ENCODE data around the gene SLC38A11. TPM values are rescaled to one million over a fixed set of nuclear protein-coding genes. Genes with fewer than 3 reads are reported as not detected.

The SLC38A11 gene
- total and polyA plus RNA-seq, 3 donors from 2014 or later: 0.58 to 5.9 (median 1.2) TPM

GRCh38 chr2:164952057-164952702 lies 3.1 kb downstream of the SLC38A11 start:
- Histone ChIP-seq H3K4me1 (no peaks in the 10 kb centered on the region), H3K9me3 (no peaks in the 10 kb centered on the region), H3K4me3 (no peak overlapping the region), H3K27me3 (no peaks in the 10 kb centered on the region), H3K27ac (no peak overlapping the region), H3K36me3 (ENCODE audit: low read depth, missing control alignments) (no peaks in the 10 kb centered on the region)
- DNase-seq: no peak
- intact Hi-C loops (cut with DNase I; ENCODE audit: low total_unique reads): no loop called here
- WGBS, 2 donors: 88 to 92% methylated on average over 8 of the region's 8 CpGs
- TF ChIP-seq CTCF (IDR thresholded peaks at IDR 0.05) (no peak), POLR2A (IDR thresholded peaks at IDR 0.05) (no peak)

GRCh38 chr2:164948540-164948939 lies 6.8 kb downstream of the SLC38A11 start:
- H3K27me3 ChIP-seq: no peaks in the 10 kb centered on the region
- intact Hi-C loops (cut with DNase I; ENCODE audit: low total_unique reads): no loop called here
- 79 to 90% methylated on average over 1 of the region's 1 CpG for WGBS, 2 donors
- no peaks in the 10 kb centered on the region for H3K9me3 ChIP-seq
- no peak overlapping the region for H3K4me3 ChIP-seq
- TF ChIP-seq CTCF (IDR thresholded peaks at IDR 0.05) (no peak), POLR2A (IDR thresholded peaks at IDR 0.05) (no peak)
- H3K36me3 ChIP-seq (ENCODE audit: low read depth, missing control alignments): no peaks in the 10 kb centered on the region
- no peak overlapping the region for H3K27ac ChIP-seq
- DNase-seq: no peak
- no peaks in the 10 kb centered on the region for H3K4me1 ChIP-seq

- no peak for DNase-seq
- Histone ChIP-seq H3K36me3 (ENCODE audit: low read depth, missing control alignments) (no peaks in the 10 kb centered on the region), H3K27ac (no peak overlapping the region), H3K4me1 (no peaks in the 10 kb centered on the region), H3K4me3 (no peak overlapping the region), H3K9me3 (no peaks in the 10 kb centered on the region), H3K27me3 (no peaks in the 10 kb centered on the region)
- TF ChIP-seq CTCF (IDR thresholded peaks at IDR 0.05) (no peak), POLR2A (IDR thresholded peaks at IDR 0.05) (no peak)
- intact Hi-C loops (cut with DNase I; ENCODE audit: low total_unique reads): no loop called here
- WGBS, 2 donors: 77 to 93% methylated on average over 7 of the region's 7 CpGs
These were observed 8.0 kb downstream of the SLC38A11 start for GRCh38 chr2:164947281-164947680.

- WGBS, 2 donors: 32 to 68% methylated on average over 1 of the region's 1 CpG
- H3K36me3 ChIP-seq (ENCODE audit: low read depth, missing control alignments): no peaks in the 10 kb centered on the region
- intact Hi-C loops (cut with DNase I; ENCODE audit: low total_unique reads): no loop called here
- no peak overlapping the region for H3K4me3 ChIP-seq
- no peaks in the 10 kb centered on the region for H3K27me3 ChIP-seq
- no peak overlapping the region for H3K27ac ChIP-seq
- H3K9me3 ChIP-seq: no peaks in the 10 kb centered on the region
- TF ChIP-seq CTCF (IDR thresholded peaks at IDR 0.05) (no peak), POLR2A (IDR thresholded peaks at IDR 0.05) (no peak)
- H3K4me1 ChIP-seq: no peaks in the 10 kb centered on the region
- no peak for DNase-seq
These were observed 12.0 kb downstream of the SLC38A11 start for GRCh38 chr2:164943289-164943688.

GRCh38 chr2:164937864-164938401 lies 17.4 kb downstream of the SLC38A11 start:
- 58 to 77% methylated on average over 3 of the region's 3 CpGs for WGBS, 2 donors
- intact Hi-C loops (cut with DNase I; ENCODE audit: low total_unique reads): no loop called here
- Histone ChIP-seq H3K4me3 (no peak overlapping the region), H3K36me3 (ENCODE audit: low read depth, missing control alignments) (no peaks in the 10 kb centered on the region), H3K4me1 (no peaks in the 10 kb centered on the region), H3K27me3 (no peaks in the 10 kb centered on the region), H3K9me3 (no peaks in the 10 kb centered on the region), H3K27ac (no peak overlapping the region)
- TF ChIP-seq POLR2A (IDR thresholded peaks at IDR 0.05) (no peak), CTCF (IDR thresholded peaks at IDR 0.05) (no peak)
- no peak for DNase-seq

All from testis (tissue), 3 donors.